ENCODE measurements around the gene ZBTB8B.

The ZBTB8B gene

DNA sequence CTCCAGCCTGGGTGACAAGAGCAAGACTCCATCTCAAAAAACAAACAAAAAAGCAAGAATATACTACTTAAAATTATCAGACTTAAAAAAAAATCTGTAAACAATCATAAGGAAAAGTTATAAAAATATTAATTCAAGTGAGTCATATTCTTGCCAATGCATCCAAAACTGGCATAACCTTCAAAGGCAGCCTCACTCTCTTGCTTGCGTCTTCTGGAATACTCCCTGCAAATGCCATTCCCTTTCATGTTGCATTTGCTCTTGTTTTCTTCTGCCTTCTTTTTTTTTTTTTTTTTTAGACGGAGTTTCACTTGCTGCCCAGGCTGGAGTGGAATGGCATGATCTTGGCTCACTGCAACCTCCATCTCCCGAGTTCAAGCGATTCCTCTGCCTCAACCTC lies 42.1 kb downstream of the ZBTB8B start:
- Histone ChIP-seq H3K4me3 (ENCODE audit: low read length, poor library complexity, severe bottlenecking) (no peak overlapping the region), H3K4me2 (ENCODE audit: low read depth, low read length, poor library complexity, severe bottlenecking) (no peak overlapping the region), H3K27me3 (ENCODE audit: insufficient read depth, low read length, poor library complexity, severe bottlenecking) (no peaks in the 10 kb centered on the region), H2AFZ (ENCODE audit: low read length) (no peak overlapping the region), H3F3A (ENCODE audit: low read depth) (no peaks in the 10 kb centered on the region), H3K4me1 (ENCODE audit: insufficient read depth, low read length, poor library complexity, severe bottlenecking) (no peaks in the 10 kb centered on the region), H3K9me2 (replicated peaks; ENCODE audit: low read depth, low read length) (no peaks in the 10 kb centered on the region), H3K79me2 (ENCODE audit: insufficient read depth, low read length) (no peaks in the 10 kb centered on the region), H3K9ac (ENCODE audit: low read depth, low read length, poor library complexity, severe bottlenecking) (no peak overlapping the region), H3K36me3 (ENCODE audit: insufficient read depth, low read length) (no peaks in the 10 kb centered on the region), H3K9me3 (ENCODE audit: insufficient read depth, low read depth, low read length) (no peaks in the 10 kb centered on the region), H4K20me1 (ENCODE audit: insufficient read depth, low read length, poor library complexity, severe bottlenecking) (no peaks in the 10 kb centered on the region)
- TF ChIP-seq EZH2phosphoT487 (IDR thresholded peaks at IDR 0.05; ENCODE audit: borderline replicate concordance), result no peak
- TF ChIP-seq, protein P1, sequence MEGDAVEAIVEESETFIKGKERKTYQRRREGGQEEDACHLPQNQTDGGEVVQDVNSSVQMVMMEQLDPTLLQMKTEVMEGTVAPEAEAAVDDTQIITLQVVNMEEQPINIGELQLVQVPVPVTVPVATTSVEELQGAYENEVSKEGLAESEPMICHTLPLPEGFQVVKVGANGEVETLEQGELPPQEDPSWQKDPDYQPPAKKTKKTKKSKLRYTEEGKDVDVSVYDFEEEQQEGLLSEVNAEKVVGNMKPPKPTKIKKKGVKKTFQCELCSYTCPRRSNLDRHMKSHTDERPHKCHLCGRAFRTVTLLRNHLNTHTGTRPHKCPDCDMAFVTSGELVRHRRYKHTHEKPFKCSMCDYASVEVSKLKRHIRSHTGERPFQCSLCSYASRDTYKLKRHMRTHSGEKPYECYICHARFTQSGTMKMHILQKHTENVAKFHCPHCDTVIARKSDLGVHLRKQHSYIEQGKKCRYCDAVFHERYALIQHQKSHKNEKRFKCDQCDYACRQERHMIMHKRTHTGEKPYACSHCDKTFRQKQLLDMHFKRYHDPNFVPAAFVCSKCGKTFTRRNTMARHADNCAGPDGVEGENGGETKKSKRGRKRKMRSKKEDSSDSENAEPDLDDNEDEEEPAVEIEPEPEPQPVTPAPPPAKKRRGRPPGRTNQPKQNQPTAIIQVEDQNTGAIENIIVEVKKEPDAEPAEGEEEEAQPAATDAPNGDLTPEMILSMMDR (conservative IDR thresholded peaks at IDR 0.05; ENCODE audit: low read length), result no peak

DNA sequence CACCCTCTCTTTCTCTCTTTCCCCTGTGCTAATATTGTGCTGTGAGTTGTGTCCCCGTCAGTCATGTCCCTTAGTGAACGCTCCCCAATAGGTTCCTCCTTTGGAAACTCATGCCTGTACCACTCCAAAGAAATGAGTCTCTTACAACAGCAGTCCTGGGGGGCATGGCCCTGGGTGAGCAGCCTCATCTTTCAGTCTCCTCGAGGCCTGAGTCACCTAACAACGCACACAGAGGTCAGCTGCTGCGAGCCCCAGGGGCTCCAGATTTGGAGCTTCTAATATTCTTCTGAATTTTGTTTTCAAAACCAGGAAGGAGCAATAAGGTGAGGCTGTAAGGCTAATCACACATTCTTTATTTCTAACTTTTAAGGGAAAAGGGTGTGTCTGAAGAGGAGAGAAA lies 43.9 kb downstream of the ZBTB8B start:
- Histone ChIP-seq H3K79me2 (ENCODE audit: insufficient read depth, low read length) (no peaks in the 10 kb centered on the region), H3K4me1 (ENCODE audit: insufficient read depth, low read length, poor library complexity, severe bottlenecking) (no peaks in the 10 kb centered on the region), H3K36me3 (ENCODE audit: insufficient read depth, low read length) (no peaks in the 10 kb centered on the region), H3K9ac (ENCODE audit: low read depth, low read length, poor library complexity, severe bottlenecking) (no peak overlapping the region), H3K4me3 (ENCODE audit: low read length, poor library complexity, severe bottlenecking) (no peak overlapping the region), H3K4me2 (ENCODE audit: low read depth, low read length, poor library complexity, severe bottlenecking) (no peak overlapping the region), H3K9me2 (replicated peaks; ENCODE audit: low read depth, low read length) (no peaks in the 10 kb centered on the region), H3F3A (ENCODE audit: low read depth) (no peaks in the 10 kb centered on the region), H3K27me3 (ENCODE audit: insufficient read depth, low read length, poor library complexity, severe bottlenecking) (no peaks in the 10 kb centered on the region), H3K9me3 (ENCODE audit: insufficient read depth, low read depth, low read length) (no peaks in the 10 kb centered on the region), H4K20me1 (ENCODE audit: insufficient read depth, low read length, poor library complexity, severe bottlenecking) (no peaks in the 10 kb centered on the region), H2AFZ (ENCODE audit: low read length) (peak overlapping the region; percentile 15; the same call in 1 of the 2 replicates)
- TF ChIP-seq, protein P1 (conservative IDR thresholded peaks at IDR 0.05; ENCODE audit: low read length), result no peak
- TF ChIP-seq EZH2phosphoT487 (IDR thresholded peaks at IDR 0.05; ENCODE audit: borderline replicate concordance), result no peak

DNA sequence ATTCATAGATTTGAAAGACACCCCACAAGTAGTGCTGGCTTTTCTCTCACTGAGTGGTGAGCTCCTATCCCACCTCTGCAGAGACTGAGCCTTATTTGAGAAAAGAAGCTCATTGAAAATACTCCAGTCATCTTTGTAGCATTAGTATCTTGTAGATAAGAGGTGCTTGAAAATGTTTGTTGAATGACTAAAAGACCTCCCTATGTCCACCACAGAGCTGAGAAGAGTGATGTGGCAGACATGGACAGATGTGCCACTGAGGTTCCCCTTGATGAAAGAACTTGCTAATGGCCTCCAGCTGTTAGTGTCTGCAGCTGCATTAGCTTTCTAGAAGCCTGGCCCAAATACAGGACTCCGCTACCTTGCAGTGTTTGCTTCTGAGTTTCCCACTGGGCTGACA lies 45.1 kb downstream of the ZBTB8B start:
- H3K9me3 ChIP-seq (ENCODE audit: insufficient read depth, low read depth, low read length), result no peaks in the 10 kb centered on the region
- H3K79me2 ChIP-seq (ENCODE audit: insufficient read depth, low read length), result no peaks in the 10 kb centered on the region
- no peaks in the 10 kb centered on the region for H3F3A ChIP-seq (ENCODE audit: low read depth)
- no peaks in the 10 kb centered on the region for H4K20me1 ChIP-seq (ENCODE audit: insufficient read depth, low read length, poor library complexity, severe bottlenecking)
- H3K9ac ChIP-seq (ENCODE audit: low read depth, low read length, poor library complexity, severe bottlenecking), result no peak overlapping the region
- no peak for TF ChIP-seq EZH2phosphoT487 (IDR thresholded peaks at IDR 0.05; ENCODE audit: borderline replicate concordance)
- TF ChIP-seq, protein P1 (conservative IDR thresholded peaks at IDR 0.05; ENCODE audit: low read length), result no peak
- no peaks in the 10 kb centered on the region for H3K27me3 ChIP-seq (ENCODE audit: insufficient read depth, low read length, poor library complexity, severe bottlenecking)
- no peaks in the 10 kb centered on the region for H3K9me2 ChIP-seq (replicated peaks; ENCODE audit: low read depth, low read length)
- no peak overlapping the region for H3K4me3 ChIP-seq (ENCODE audit: low read length, poor library complexity, severe bottlenecking)
- no peaks in the 10 kb centered on the region for H3K36me3 ChIP-seq (ENCODE audit: insufficient read depth, low read length)
- no peak overlapping the region for H3K4me2 ChIP-seq (ENCODE audit: low read depth, low read length, poor library complexity, severe bottlenecking)
- no peak overlapping the region for H2AFZ ChIP-seq (ENCODE audit: low read length)
- H3K4me1 ChIP-seq (ENCODE audit: insufficient read depth, low read length, poor library complexity, severe bottlenecking), result no peaks in the 10 kb centered on the region
